ENCODE results near the gene OR5K4. TPM values are rescaled to one million over a fixed set of nuclear protein-coding genes. Genes with fewer than 3 reads are reported as not detected.
A peak's percentile ranks its signal among the peaks of the same experiment; 100 is the strongest.

Gene OR5K4
- polyA plus RNA-seq, 2 of the 4 experiments (the other 2 are of a cell fraction) = not detected

- 0% methylated on average over 6 of the region's 6 CpGs for WGBS (ENCODE audit: missing lambda C conversion rate)
- DNase-seq (ENCODE audit: low read depth in 1 of 2, low spot score in 1 of 2) (peak; percentile 11 to 55), FAIRE-seq (peak; percentile 68), ATAC-seq (peak; percentile 90 to 93)
- H3K27ac ChIP-seq = no peak overlapping the region
- POLR2A ChIA-PET = interaction anchor here (1.0 kb wide), 1 partner anchor 284 kb away, joined by 3 read pairs; no protein-coding TSS in a partner anchor
- H3K4me1 ChIP-seq = no peaks in the 10 kb centered on the region
- no peak overlapping the region for H3K4me3 ChIP-seq
- H3K9me3 ChIP-seq = no peaks in the 10 kb centered on the region
- H3K4me2 ChIP-seq = no peak overlapping the region
- TF ChIP-seq RARB (CRISPR knock-in tag; IDR thresholded peaks at IDR 0.05) (no peak), GATA3 (IDR thresholded peaks at IDR 0.05; ENCODE audit: borderline replicate concordance) (no peak), PHF8 (IDR thresholded peaks at IDR 0.05; ENCODE audit: borderline replicate concordance, low read depth) (no peak), ELK1 (IDR thresholded peaks at IDR 0.05; ENCODE audit: low read depth, low read length) (no peak), HOXB5 (CRISPR knock-in tag; IDR thresholded peaks at IDR 0.05) (no peak), CEBPB (IDR thresholded peaks at IDR 0.05) (no peak), RAD21 (conservative IDR thresholded peaks at IDR 0.05 in 1 of 2, IDR thresholded peaks at IDR 0.05 in 1 of 2) (peak; percentile 75), SMC3 (IDR thresholded peaks at IDR 0.05) (peak; percentile 87), NFE2L2 (conservative IDR thresholded peaks at IDR 0.05; ENCODE audit: low read length) (no peak), EHMT2 (IDR thresholded peaks at IDR 0.05; ENCODE audit: low read depth) (no peak)
- TF ChIP-seq, protein P1, sequence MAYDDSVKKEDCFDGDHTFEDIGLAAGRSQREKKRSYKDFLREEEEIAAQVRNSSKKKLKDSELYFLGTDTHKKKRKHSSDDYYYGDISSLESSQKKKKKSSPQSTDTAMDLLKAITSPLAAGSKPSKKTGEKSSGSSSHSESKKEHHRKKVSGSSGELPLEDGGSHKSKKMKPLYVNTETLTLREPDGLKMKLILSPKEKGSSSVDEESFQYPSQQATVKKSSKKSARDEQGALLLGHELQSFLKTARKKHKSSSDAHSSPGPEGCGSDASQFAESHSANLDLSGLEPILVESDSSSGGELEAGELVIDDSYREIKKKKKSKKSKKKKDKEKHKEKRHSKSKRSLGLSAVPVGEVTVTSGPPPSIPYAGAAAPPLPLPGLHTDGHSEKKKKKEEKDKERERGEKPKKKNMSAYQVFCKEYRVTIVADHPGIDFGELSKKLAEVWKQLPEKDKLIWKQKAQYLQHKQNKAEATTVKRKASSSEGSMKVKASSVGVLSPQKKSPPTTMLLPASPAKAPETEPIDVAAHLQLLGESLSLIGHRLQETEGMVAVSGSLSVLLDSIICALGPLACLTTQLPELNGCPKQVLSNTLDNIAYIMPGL (CRISPR knock-in tag; IDR thresholded peaks at IDR 0.05; ENCODE audit: borderline replicate concordance) = no peak
- TF ChIP-seq, protein P2, sequence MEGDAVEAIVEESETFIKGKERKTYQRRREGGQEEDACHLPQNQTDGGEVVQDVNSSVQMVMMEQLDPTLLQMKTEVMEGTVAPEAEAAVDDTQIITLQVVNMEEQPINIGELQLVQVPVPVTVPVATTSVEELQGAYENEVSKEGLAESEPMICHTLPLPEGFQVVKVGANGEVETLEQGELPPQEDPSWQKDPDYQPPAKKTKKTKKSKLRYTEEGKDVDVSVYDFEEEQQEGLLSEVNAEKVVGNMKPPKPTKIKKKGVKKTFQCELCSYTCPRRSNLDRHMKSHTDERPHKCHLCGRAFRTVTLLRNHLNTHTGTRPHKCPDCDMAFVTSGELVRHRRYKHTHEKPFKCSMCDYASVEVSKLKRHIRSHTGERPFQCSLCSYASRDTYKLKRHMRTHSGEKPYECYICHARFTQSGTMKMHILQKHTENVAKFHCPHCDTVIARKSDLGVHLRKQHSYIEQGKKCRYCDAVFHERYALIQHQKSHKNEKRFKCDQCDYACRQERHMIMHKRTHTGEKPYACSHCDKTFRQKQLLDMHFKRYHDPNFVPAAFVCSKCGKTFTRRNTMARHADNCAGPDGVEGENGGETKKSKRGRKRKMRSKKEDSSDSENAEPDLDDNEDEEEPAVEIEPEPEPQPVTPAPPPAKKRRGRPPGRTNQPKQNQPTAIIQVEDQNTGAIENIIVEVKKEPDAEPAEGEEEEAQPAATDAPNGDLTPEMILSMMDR (IDR thresholded peaks at IDR 0.05) = peak; percentile 84
- CTCF ChIA-PET = interaction anchor here (0.7 to 3.8 kb wide), 24 partner anchors 9 to 309 kb away, joined by 3 to 89 read pairs (median 4); partner anchors contain the start of gene OR5K4
Observed at GRCh38 chr3:98329392-98330124, 24.1 kb upstream of the OR5K4 start.

DNA sequence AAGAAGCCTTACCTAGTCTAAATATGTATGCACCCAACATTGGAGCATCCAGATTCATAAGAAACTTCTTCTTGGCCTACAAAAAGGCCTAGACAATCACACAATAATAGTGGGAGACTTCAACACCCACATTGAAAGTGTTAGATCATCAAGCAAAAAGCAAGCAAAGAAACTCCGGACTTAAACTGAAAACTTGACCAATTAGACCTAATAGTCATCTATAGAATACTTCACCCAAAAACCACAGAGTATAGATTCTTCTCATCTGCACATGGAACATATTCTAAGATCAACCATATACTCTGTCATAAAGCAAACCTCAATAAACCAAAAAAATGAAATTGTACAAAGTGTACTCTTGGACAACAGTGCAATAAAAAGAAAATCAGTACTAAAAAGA, 22.3 kb upstream of the OR5K4 start:
- no peak for DNase-seq (ENCODE audit: low read depth in 1 of 2, low spot score in 1 of 2)
- Histone ChIP-seq H3K4me1 (no peaks in the 10 kb centered on the region), H3K4me3 (no peak overlapping the region), H3K4me2 (no peak overlapping the region), H3K9me3 (no peaks in the 10 kb centered on the region), H3K27ac (no peak overlapping the region)
- 16% methylated on average over 1 of the region's 1 CpG for WGBS (ENCODE audit: missing lambda C conversion rate)
- ATAC-seq = no peak
- TF ChIP-seq ZSCAN20 (CRISPR knock-in tag; IDR thresholded peaks at IDR 0.05) (no peak), KDM1A (IDR thresholded peaks at IDR 0.05; ENCODE audit: low read depth) (no peak), BCL3 (IDR thresholded peaks at IDR 0.05) (no peak), MAFK (IDR thresholded peaks at IDR 0.05; ENCODE audit: partially characterized antibody) (no peak), RFX5 (IDR thresholded peaks at IDR 0.05) (no peak), RNF2 (IDR thresholded peaks at IDR 0.05; ENCODE audit: borderline replicate concordance, low read depth) (no peak), KDM5A (IDR thresholded peaks at IDR 0.05) (no peak), MYC (IDR thresholded peaks at IDR 0.05; ENCODE audit: borderline replicate concordance, low read length) (no peak)
- FAIRE-seq = no peak
- CTCF ChIA-PET = interaction anchor here (3.8 kb wide), 1 partner anchor 291 kb away, joined by 89 read pairs; no protein-coding TSS in a partner anchor
- POLR2A ChIA-PET = no interaction called here

Data from A549 (cell line).